ENCODE measurements around the gene LIN54. TPM values are rescaled to one million over a fixed set of nuclear protein-coding genes. Genes with fewer than 3 reads are reported as not detected.
A peak's percentile ranks its signal among the peaks of the same experiment; 100 is the strongest.

LIN54 gene
- total and polyA plus RNA-seq, 2 of the 13 experiments (the other 11 are each of a cell fraction or from before 2014, with no cell fraction given) = 25.2 to 32.9 TPM

- TF ChIP-seq TFDP1 (CRISPR knock-in tag; IDR thresholded peaks at IDR 0.05; ENCODE audit: borderline replicate concordance) = peak; percentile 67
- TF ChIP-seq ZNF350 (CRISPR knock-in tag; IDR thresholded peaks at IDR 0.05; ENCODE audit: borderline replicate concordance, low read depth) = peak; percentile 60; the same call in 1 of the 2 replicates
- TF ChIP-seq PAXIP1 (CRISPR knock-in tag; conservative IDR thresholded peaks at IDR 0.05) = peak; percentile 62
- TF ChIP-seq ELF1 (CRISPR knock-in tag; IDR thresholded peaks at IDR 0.05) = peak; percentile 89
- TF ChIP-seq ZFP91 (CRISPR knock-in tag; IDR thresholded peaks at IDR 0.05; ENCODE audit: borderline replicate concordance) = peak; percentile 98
- TF ChIP-seq FOXC1 (CRISPR knock-in tag; IDR thresholded peaks at IDR 0.05; ENCODE audit: borderline replicate concordance) = peak; percentile 80
- no peak for TF ChIP-seq ZNF597 (CRISPR knock-in tag; IDR thresholded peaks at IDR 0.05)
- TF ChIP-seq CBFB (CRISPR knock-in tag; IDR thresholded peaks at IDR 0.05) = peak; percentile 76
- peak; percentile 95 for TF ChIP-seq RBFOX2 (IDR thresholded peaks at IDR 0.05; ENCODE audit: low read depth, low read length)
- no peak for TF ChIP-seq ZKSCAN5 (CRISPR knock-in tag; IDR thresholded peaks at IDR 0.05)
- no peak for TF ChIP-seq HNRNPL (IDR thresholded peaks at IDR 0.05; ENCODE audit: low read depth, low read length)
- no peak; the same call in 1 of the 2 replicates for TF ChIP-seq FOXA3 (CRISPR knock-in tag; IDR thresholded peaks at IDR 0.05)
- no peak for TF ChIP-seq ZBTB46 (CRISPR knock-in tag; IDR thresholded peaks at IDR 0.05; ENCODE audit: borderline replicate concordance)
- peak; percentile 10; the same call in 1 of the 2 replicates for TF ChIP-seq ZNF691 (CRISPR knock-in tag; IDR thresholded peaks at IDR 0.05; ENCODE audit: borderline replicate concordance, low read depth)
- TF ChIP-seq POGK (CRISPR knock-in tag; conservative IDR thresholded peaks at IDR 0.05) = peak; percentile 98
Observed at GRCh38 chr4:82900411-82901182, 110.0 kb downstream of the LIN54 start, which contains the start of gene THAP9 (continued).
